Psoas muscle (tissue), 8 donors: ENCODE results near the gene SHH. TPM values are rescaled to one million over a fixed set of nuclear protein-coding genes. Genes with fewer than 3 reads are reported as not detected.

Experiments used
- ATAC-seq, 4 donors: fragments of 200-7000 bp; cut with Tn5 transposase; one replicate each; pipeline ENCODE4 v1.9.1; 2020; ENCODE audit warnings: moderate library complexity in 3 of 4, mild to moderate bottlenecking in 2 of 4
- DNase-seq, 2 donors: peaks; one replicate each; pipeline ENCODE4 v3.0.0-alpha.2; 2020
- H3K27ac ChIP-seq: fragments of 200-600 bp; one replicate; pipeline ENCODE4 v1.8.0; 2022
- H3K27me3 ChIP-seq, 3 donors: fragments of 200-600 bp in 1 of 3; one replicate each; pipeline versions ENCODE4 v1.6.1 to v1.8.0; 2013 to 2022; ENCODE audit warnings: low read length in 2 of 3, mild to moderate bottlenecking in 2 of 3, moderate library complexity in 1 of 3; ENCODE audit not compliant: insufficient read depth in 3 of 3
- H3K36me3 ChIP-seq, 2 donors: fragments of 200-600 bp in 1 of 2; one replicate each; pipeline versions ENCODE4 v1.6.1 to v1.8.0; 2013 to 2022; ENCODE audit warnings: low read depth in 1 of 2, mild to moderate bottlenecking in 1 of 2, moderate library complexity in 1 of 2; ENCODE audit not compliant: insufficient read depth in 1 of 2
- H3K4me1 ChIP-seq: fragments of 200-600 bp; one replicate; pipeline ENCODE4 v1.8.0; 2022
- H3K4me3 ChIP-seq: fragments of 200-600 bp; one replicate; pipeline ENCODE4 v1.8.0; 2022; ENCODE audit warnings: mild to moderate bottlenecking
- H3K9me3 ChIP-seq: fragments of 200-600 bp; one replicate; pipeline ENCODE4 v1.8.0; 2022
- WGBS, 3 donors: extraction: QIAGEN DNeasy Blood & Tissue Kit; methylation state at CpG; one replicate each; pipeline versions ENCODE4 v1.1.6 to v1.1.7; 2013; 5-methylcytosine and 5-hydroxymethylcytosine counted together
- intact Hi-C, 2 donors: fragments of 100-400 bp; cut with DNase I; formaldehyde crosslinking; loops; one replicate each; pipeline versions ENCODE4 v1.11.0 to v1.14.2; 2022
- polyA plus RNA-seq, 3 donors: library from polyadenylated mRNA; stranded (reverse); fragments of 200-250 nt; gene quantifications; one replicate each; pipeline ENCODE4 v1.2.3, GENCODE V29; 2013
- total RNA-seq, 4 donors: library from RNA; stranded (reverse); fragmentation: NEBNext Ultra II Directional in 2 of 4; extraction: Animal tissue kit (Norgen Biotek cat#: 25700) in 2 of 4; gene quantifications; one replicate each; pipeline versions ENCODE4 v1.2.1 to v1.2.4, GENCODE V29; 2021 to 2023
- TF ChIP-seq, protein P1 (sequence below): fragments of 200-600 bp; IDR thresholded peaks from one replicate; pipeline ENCODE4 v1.8.0; 2022; ENCODE audit warnings: antibody characterized with exemption
- donor health status: healthy with polysubstance abuse.
- donor health status: DM: no; HTN: no; CAD: no; lungs with moderate emphysema.
- donor health status: Bipolar disorder and iron deficiency.
- donor health status: healthy.
- donor health status: DM: yes; HTN: yes; CAD: no.
- donor health status: DM: no; HTN: no; CAD: no.
- donor health status: DM: no; HTN: no; CAD: no.
- donor health status: DM: yes; HTN: yes; CAD: no.

SHH gene
- total and polyA plus RNA-seq, 7 donors = 0.01 TPM; not detected in 5

DNA sequence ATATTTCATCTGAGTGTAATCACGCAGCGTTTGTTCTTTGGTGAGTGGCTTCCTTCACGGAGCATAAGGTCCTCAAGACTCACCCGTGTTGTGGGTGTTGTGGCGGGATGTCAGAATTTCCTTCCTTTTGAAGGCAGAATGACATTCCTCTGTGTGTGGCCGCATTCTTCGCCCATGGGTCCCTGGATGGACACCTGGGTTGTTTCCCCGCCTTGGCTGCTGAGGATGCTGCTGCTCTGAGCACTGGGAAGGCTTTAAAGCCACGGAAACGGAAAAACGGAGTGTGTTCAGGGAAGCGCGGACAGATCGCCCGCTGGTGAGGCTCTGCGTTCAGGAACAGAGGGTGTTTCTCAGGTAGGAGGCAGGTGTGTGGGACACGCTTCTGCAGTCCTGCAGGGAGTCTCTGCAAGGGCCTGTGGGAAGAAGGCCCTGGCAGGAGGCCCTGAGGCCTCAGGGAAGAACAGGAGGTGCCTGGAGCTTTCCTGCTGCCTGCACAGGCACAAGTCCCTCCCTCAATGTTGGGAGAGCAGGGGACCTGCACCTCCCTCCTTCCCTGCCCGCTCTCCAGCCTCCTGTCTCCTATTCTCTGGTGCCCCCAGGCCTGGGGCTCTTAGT lies 35.7 kb upstream of the SHH start:
- Histone ChIP-seq H3K4me3 (no peak overlapping the region), H3K27me3 (peaks cover 0 to 7% (median 4%) of the 10 kb centered on the region in 3 donors), H3K36me3 (no peaks in the 10 kb centered on the region), H3K27ac (no peak overlapping the region), H3K4me1 (no peaks in the 10 kb centered on the region), H3K9me3 (no peaks in the 10 kb centered on the region)
- DNase-seq (no peak), ATAC-seq (no peak)
- intact Hi-C loops = no loop called here
- WGBS, 3 donors = 69 to 74% (median 71%) methylated on average over 18 of the region's 18 CpGs
- TF ChIP-seq, protein P1, sequence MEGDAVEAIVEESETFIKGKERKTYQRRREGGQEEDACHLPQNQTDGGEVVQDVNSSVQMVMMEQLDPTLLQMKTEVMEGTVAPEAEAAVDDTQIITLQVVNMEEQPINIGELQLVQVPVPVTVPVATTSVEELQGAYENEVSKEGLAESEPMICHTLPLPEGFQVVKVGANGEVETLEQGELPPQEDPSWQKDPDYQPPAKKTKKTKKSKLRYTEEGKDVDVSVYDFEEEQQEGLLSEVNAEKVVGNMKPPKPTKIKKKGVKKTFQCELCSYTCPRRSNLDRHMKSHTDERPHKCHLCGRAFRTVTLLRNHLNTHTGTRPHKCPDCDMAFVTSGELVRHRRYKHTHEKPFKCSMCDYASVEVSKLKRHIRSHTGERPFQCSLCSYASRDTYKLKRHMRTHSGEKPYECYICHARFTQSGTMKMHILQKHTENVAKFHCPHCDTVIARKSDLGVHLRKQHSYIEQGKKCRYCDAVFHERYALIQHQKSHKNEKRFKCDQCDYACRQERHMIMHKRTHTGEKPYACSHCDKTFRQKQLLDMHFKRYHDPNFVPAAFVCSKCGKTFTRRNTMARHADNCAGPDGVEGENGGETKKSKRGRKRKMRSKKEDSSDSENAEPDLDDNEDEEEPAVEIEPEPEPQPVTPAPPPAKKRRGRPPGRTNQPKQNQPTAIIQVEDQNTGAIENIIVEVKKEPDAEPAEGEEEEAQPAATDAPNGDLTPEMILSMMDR = no peak

DNA sequence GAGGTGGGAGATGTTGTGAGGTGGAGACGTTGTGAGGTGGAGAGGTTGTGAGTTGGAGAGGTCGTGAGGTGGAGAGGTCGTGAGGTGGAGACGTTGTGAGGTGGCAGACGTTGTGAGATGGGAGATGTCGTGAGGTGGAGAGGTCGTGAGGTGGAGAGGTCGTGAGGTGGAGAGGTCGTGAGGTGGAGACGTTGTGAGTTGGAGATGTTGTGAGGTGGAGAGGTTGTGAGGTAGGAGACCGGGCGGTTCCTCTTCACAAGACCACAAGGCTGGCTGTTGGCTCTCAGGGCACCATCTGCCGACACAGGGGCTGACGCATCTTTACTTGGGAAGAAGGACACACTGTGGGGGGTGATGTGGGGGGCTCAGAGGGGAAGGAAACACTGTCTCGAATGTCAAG lies 34.7 kb upstream of the SHH start:
- H3K27me3 ChIP-seq = peaks cover 0 to 5% (median 4%) of the 10 kb centered on the region in 3 donors
- no peaks in the 10 kb centered on the region for H3K36me3 ChIP-seq
- intact Hi-C loops = no loop called here
- ATAC-seq (no peak), DNase-seq (no peak)
- H3K27ac ChIP-seq = no peak overlapping the region
- TF ChIP-seq, protein P1 = no peak
- H3K4me3 ChIP-seq = no peak overlapping the region
- no peaks in the 10 kb centered on the region for H3K9me3 ChIP-seq
- WGBS, 3 donors = 80 to 85% (median 84%) methylated on average over 15 of the region's 15 CpGs
- no peaks in the 10 kb centered on the region for H3K4me1 ChIP-seq

DNA sequence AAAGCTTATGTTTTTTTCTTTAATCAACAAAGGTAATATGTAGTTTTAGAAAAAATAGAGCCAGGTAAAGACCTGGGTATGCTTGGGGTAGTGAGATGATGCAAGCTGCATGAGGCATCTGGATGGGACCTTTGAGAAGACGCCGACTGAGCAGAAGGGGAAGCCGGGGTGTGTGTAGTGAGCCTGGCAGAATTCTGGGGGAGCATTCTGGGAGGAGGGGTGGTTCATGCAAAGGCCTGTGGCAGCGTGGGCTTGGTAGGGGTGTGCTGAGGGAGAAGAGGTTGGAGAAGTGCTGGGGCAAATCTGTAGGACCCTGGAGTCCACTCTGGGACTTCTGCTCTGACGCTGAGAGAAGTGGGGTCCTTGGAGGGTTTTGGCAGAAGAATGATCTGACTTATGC lies 33.9 kb upstream of the SHH start:
- H3K4me1 ChIP-seq = no peaks in the 10 kb centered on the region
- WGBS, 3 donors = 78 to 85% (median 82%) methylated on average over 5 of the region's 5 CpGs
- H3K4me3 ChIP-seq = no peak overlapping the region
- DNase-seq = no peak
- H3K36me3 ChIP-seq = no peaks in the 10 kb centered on the region
- ATAC-seq = no peak
- H3K27ac ChIP-seq = no peak overlapping the region
- TF ChIP-seq, protein P1 = no peak
- no peaks in the 10 kb centered on the region for H3K9me3 ChIP-seq
- intact Hi-C loops = no loop called here
- H3K27me3 ChIP-seq = peaks cover 0 to 5% (median 4%) of the 10 kb centered on the region in 3 donors

DNA sequence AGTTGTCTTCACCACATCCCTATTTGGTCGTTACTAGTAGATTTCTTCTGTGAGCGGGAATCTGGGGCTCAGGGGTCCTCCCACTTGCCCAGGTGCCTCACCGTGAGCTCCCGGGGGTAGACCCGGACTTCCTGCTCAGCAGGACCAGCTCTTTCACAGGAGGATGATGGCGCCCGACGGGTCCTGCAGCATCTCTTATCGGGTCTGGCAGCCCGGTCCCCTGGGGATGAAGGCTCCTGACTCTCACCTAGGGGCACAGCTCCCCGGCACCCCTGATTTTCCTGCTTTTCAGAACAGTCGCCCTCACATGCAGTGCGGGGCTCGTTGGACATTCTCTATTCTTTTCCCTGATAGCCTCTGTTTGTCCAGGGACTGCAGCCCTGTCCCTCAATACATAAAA lies 33.0 kb upstream of the SHH start:
- no peak for DNase-seq
- intact Hi-C loops = no loop called here
- no peaks in the 10 kb centered on the region for H3K9me3 ChIP-seq
- ATAC-seq = no peak
- TF ChIP-seq, protein P1 = no peak
- no peak overlapping the region for H3K4me3 ChIP-seq
- H3K36me3 ChIP-seq = no peaks in the 10 kb centered on the region
- WGBS, 3 donors = 86 to 89% (median 87%) methylated on average over 14 of the region's 14 CpGs
- H3K27ac ChIP-seq = no peak overlapping the region
- no peaks in the 10 kb centered on the region for H3K4me1 ChIP-seq
- H3K27me3 ChIP-seq = peaks cover 0 to 5% (median 4%) of the 10 kb centered on the region in 3 donors

DNA sequence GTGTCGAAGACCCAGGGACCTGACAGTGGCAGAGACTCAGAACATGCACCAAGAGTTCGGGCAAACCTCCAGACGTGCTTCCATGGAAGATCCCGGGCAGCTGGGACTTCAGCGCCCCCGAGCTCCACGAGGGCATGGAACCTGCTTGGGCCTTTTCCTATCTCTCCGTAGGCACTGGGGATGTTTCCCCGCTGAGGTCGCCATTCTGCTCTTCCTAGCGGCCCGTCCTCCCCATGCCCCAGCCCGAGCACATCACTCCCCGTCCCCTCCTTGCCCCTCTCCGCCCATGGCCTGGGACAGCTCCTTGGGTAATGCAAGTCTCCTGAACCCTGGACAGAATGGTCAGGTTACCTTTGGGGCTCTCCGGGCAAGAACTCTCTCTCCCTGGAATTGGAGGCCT lies 32.3 kb upstream of the SHH start:
- H3K4me3 ChIP-seq = no peak overlapping the region
- DNase-seq = no peak
- no peak for ATAC-seq
- TF ChIP-seq, protein P1 = no peak
- peaks cover 0 to 4% (median 3%) of the 10 kb centered on the region in 3 donors for H3K27me3 ChIP-seq
- H3K36me3 ChIP-seq = no peaks in the 10 kb centered on the region
- WGBS, 3 donors = 81 to 89% (median 84%) methylated on average over 16 of the region's 16 CpGs
- H3K4me1 ChIP-seq = no peaks in the 10 kb centered on the region
- H3K27ac ChIP-seq = no peak overlapping the region
- no peaks in the 10 kb centered on the region for H3K9me3 ChIP-seq
- intact Hi-C loops = no loop called here
